Raji (cell line): ENCODE results near the gene KLB.

Experiments used
- POLR2A ChIP-seq: IDR thresholded peaks from 2 replicates; pipeline ENCODE4 v1.6.1; 2011; ENCODE audit warnings: low read depth, low read length, control low read depth; ENCODE audit not compliant: insufficient read depth

The KLB gene

GRCh38 chr4:39480251-39480650 is 73.5 kb downstream of the KLB start:
- TF ChIP-seq POLR2A = no peak

- TF ChIP-seq POLR2A = no peak
Measured at GRCh38 chr4:39480902-39481695, 74.4 kb downstream of the KLB start.

GRCh38 chr4:39484582-39485272 is 78.0 kb downstream of the KLB start:
- no peak for TF ChIP-seq POLR2A

- TF ChIP-seq POLR2A = no peak
Measured at GRCh38 chr4:39486221-39486804, 79.6 kb downstream of the KLB start.

GRCh38 chr4:39490322-39490721 is 83.6 kb downstream of the KLB start:
- TF ChIP-seq POLR2A = no peak

- no peak for TF ChIP-seq POLR2A
Measured at GRCh38 chr4:39494354-39494753, 87.6 kb downstream of the KLB start.

- no peak for TF ChIP-seq POLR2A
Measured at GRCh38 chr4:39495446-39496213, 88.9 kb downstream of the KLB start.

- TF ChIP-seq POLR2A = no peak
Measured at GRCh38 chr4:39497909-39498726, 91.4 kb downstream of the KLB start.

- TF ChIP-seq POLR2A = no peak
Measured at GRCh38 chr4:39498727-39499020, 91.9 kb downstream of the KLB start.
